Epithelial cell of prostate (primary cell): ENCODE results near the gene MACROD2.

Experiments used
- DNase-seq: peaks from one replicate; pipeline ENCODE4 v3.0.0-alpha.2; 2011; ENCODE audit warnings: low read depth, low spot score
- H3K27ac ChIP-seq: fragments of 450-650 bp; 2 replicates; pipeline ENCODE4 v1.5.1; 2017; ENCODE audit warnings: mild to moderate bottlenecking

The MACROD2 gene

GRCh38 chr20:15239542-15240206 lies 1244.4 kb downstream of the MACROD2 start:
- no peak for DNase-seq
- H3K27ac ChIP-seq = no peak overlapping the region

DNA sequence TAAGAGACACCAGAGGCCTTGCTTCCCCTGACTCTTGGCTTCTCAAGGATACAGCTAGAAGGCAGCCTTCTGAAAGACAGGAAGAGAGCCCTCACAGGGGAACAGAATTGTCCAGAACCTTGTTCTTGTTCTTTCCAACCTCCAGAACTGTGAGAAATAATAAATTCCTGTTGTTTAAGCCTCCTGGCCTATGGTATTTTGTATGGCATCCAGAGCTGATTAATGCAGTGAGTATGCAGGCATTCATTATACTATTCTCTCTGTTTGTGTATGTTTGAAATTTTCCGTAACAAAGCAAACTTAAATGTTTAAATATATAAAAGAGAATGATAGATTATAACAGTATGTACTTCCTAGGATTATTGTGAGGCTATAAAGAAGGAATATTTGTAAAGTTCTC lies 1245.5 kb downstream of the MACROD2 start:
- H3K27ac ChIP-seq = no peak overlapping the region
- DNase-seq = no peak

GRCh38 chr20:15241681-15242080 lies 1246.4 kb downstream of the MACROD2 start:
- no peak for DNase-seq
- no peak overlapping the region for H3K27ac ChIP-seq

GRCh38 chr20:15242773-15243172 lies 1247.5 kb downstream of the MACROD2 start:
- no peak for DNase-seq
- H3K27ac ChIP-seq = no peak overlapping the region

DNA sequence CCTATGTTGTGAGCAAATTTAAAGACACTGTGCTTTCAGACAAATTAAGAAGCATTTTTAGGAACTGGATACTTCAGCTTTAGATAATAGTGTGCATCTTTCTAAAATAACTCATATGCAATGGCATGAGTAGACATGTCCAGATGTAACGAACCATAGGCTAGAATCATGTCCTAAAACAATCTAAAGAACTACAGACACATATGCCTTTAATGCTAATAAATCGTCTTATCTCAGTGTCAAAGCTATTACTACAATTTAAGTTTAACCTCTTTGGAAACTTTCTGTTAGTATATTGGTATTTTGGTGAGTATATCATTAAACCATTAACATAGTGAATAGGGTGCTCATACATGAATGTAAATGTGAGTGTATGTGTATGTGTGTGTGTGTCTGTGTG lies 1250.6 kb downstream of the MACROD2 start:
- H3K27ac ChIP-seq = no peak overlapping the region
- no peak for DNase-seq

GRCh38 chr20:15248618-15249395 lies 1253.5 kb downstream of the MACROD2 start:
- H3K27ac ChIP-seq = no peak overlapping the region
- no peak for DNase-seq

DNA sequence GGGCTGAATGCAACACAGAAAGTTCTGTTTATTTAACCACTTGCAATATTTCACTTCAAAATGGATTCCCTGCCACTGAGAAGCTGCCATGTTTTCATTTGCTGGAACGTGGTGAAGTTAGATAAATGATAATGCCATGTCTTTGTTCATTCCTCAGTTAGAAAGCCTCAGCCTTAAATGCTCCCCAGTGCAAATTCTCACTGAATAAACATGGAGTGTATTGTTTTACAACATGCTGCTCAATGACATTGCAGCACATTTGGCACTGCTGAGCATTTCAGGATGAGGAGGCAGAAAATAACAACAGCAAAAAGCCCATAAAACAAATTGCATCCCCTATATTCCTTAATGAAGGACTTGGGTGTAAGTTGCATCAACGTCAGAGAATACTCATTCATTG lies 1255.9 kb downstream of the MACROD2 start:
- no peak for DNase-seq
- no peak overlapping the region for H3K27ac ChIP-seq

- H3K27ac ChIP-seq = no peak overlapping the region
- no peak for DNase-seq
Measured at GRCh38 chr20:15252304-15252703, 1257.0 kb downstream of the MACROD2 start.

DNA sequence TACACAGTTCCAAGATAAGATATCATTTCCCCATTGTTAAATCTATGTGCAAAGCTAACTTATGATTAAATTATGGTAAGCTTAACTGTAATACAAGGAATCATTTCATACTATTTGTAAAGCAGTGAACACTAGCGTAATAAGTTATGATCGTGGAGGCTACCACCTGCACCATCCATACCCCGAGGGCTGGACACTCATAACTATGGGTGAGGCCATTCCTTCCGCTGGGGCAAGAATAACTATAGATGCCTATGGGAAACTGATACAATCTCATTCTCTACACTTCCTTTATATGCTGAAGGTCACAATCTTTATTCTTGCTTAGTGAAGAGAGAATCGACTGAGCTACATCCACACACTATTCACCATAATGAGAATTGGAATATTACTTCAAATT lies 1258.1 kb downstream of the MACROD2 start:
- DNase-seq = no peak
- no peak overlapping the region for H3K27ac ChIP-seq

DNA sequence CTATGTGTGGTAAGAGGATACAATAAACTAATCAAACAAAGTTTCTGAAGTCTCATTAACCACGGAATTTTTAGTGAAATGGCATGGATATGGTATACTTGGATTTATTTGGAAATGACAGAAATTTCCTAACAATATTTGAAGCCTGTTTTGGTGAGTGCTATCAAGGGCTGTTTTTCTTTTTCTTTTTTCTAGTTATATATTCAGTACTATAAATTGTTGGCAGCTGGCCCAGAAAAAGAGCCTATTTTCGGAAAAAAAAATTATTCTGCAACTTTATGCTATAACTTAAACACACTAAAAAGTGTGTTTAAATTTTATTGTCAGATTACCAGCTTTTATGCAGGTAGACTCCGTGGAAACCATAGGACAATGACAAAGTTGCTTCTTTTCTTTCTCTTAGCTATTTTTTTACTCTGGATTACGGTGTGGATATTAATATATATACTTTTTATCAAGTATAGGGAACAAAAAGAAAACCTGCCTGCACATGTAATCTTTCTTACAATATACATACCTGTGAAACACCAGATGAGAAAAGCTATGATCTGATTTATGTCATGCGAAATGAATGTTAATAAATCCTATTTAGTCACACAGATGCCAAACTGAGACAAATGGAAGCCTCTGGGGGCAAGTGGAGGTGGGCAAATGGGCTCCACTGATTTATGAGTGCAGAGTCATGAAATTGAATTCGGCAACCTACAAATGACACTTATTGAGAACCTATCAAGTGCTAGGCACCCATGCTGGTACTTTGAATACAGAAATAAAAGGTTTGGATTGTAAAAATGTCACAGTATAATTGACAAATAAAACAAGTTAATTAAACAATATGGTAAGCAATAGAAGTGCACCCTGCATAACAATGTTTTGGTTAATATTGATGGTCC lies 1261.6 kb downstream of the MACROD2 start:
- DNase-seq = no peak
- no peak overlapping the region for H3K27ac ChIP-seq

DNA sequence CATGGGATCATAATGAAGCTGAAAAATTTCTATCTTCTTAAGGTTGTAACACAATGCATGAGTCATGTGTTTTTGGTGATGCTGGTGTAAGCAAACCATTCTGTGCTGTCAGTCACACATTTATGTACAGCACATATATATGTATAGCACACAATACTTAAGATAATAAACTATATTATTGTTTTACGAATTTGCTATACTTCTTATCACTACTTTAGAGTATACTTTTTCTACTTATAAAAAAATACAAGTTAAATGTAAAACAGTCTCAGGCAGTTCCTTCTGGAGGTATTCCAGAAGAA lies 1262.2 kb downstream of the MACROD2 start:
- DNase-seq = no peak

GRCh38 chr20:15265581-15266309 lies 1270.4 kb downstream of the MACROD2 start:
- no peak for DNase-seq
- H3K27ac ChIP-seq = no peak overlapping the region

More for the DNA sequence above, 1262.2 kb downstream of the MACROD2 start:
- no peak overlapping the region for H3K27ac ChIP-seq

DNA sequence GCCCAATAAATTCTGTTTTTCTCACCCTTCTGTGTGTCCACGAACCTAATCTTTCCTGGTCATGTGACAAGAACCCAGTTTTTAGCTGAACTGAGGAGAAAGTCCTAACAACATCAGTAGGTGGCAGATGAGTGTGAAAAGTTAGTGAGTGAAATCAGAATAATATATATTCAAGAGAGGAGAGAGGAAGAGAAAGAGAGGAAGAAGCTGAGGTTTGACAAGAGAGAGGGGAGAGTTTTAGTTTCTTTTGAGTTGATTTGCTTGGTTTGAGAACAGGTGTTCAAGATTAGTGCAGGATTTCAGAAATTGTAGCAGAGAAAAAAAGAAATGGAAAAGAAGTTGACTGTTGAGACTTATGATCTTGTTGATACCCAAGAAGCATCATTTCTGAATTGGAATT lies 1272.6 kb downstream of the MACROD2 start:
- no peak overlapping the region for H3K27ac ChIP-seq
- DNase-seq = no peak

DNA sequence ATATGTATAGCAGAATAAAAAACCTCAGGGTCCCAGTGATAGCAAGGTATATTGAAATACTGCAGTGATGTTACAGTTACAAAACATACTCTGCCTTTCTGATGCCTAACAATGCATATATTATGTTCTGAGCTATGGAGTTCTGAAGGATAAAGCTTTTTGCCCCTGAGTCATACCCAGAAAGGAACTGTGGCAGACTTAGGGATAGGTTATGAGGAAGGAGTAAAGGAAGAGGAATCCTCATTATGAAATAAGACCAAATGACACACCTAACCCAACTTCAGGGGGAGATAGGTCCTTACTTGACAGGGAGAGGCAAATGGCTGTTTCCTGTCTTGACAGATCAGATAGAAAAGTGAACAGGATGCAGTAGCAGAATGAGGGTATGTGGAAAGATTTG lies 1282.7 kb downstream of the MACROD2 start:
- H3K27ac ChIP-seq = peak overlapping the region; percentile 59
- DNase-seq = peak; percentile 56

- H3K27ac ChIP-seq = no peak overlapping the region
- no peak for DNase-seq
Measured at GRCh38 chr20:15287329-15287728, 1292.0 kb downstream of the MACROD2 start.

DNA sequence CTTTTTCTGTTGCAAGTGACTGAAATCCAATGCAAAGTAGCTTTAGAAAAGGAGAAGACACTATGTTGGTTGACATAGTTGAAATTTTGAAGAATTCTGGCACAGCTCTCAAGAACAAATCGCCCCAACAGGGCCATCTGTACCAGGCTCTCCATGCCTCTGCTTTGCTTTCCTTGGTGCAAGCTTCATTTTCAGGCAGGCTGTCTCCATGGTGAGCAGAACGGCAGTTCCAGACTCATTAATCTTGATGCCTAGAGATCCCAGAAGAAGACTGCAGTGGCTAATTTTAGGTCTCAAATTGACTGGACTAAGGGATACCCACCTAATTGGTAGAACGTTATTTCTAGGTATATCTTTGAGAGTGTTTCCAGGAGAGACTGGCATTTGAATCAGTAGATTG lies 1292.8 kb downstream of the MACROD2 start:
- no peak overlapping the region for H3K27ac ChIP-seq
- no peak for DNase-seq

DNA sequence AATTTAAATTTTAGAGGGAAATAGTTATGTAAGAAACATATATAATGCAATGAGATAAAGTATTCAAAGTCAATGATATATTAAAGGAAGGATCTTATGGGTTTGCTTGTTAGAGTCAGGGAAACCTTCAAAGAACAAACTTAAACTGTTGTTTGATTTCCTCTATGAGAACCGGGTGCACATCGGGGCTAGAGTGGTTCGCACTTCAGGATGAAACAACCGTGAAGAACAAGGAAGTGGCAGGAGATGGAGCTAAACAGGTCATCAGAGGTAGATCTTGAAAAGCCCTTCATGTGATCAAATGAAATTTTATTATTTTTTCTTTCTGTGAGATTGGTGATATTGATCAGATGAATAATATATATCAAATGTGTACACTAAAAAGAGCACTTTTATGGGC lies 1294.0 kb downstream of the MACROD2 start:
- DNase-seq = no peak
- H3K27ac ChIP-seq = no peak overlapping the region

- no peak for DNase-seq
- H3K27ac ChIP-seq = no peak overlapping the region
Measured at GRCh38 chr20:15292405-15292804, 1297.1 kb downstream of the MACROD2 start.

DNA sequence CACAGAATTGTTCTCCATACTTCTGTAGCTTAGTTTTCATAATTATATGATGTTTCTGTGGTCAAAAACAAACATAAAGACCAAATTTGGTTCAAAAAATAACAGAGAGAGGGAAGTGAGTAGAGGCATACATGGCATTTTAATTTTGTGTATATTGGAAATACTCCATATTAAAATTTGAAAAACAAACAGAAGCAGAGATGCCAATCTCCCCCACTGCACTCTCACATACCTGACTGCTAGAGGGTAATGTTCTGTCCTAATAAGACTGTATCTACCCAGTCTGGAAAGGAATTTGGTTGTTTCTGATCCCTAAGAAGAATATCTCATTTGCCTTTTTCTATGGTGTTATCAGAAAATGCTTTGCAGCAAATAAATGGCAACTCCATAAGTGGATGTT lies 1301.1 kb downstream of the MACROD2 start:
- no peak for DNase-seq
- H3K27ac ChIP-seq = no peak overlapping the region

GRCh38 chr20:15297059-15297875 lies 1302.0 kb downstream of the MACROD2 start:
- no peak overlapping the region for H3K27ac ChIP-seq
- DNase-seq = peak; percentile 39
